Mesodermal cell (in vitro differentiated cells): ENCODE data around the gene GATA1.

Experiments
- H3K27ac ChIP-seq: 2 replicates; pipeline ENCODE4 v1.7.0; 2013; ENCODE audit warnings: mild to moderate bottlenecking, low read depth, low read length, moderate library complexity; ENCODE audit not compliant: severe bottlenecking
- H3K36me3 ChIP-seq: 2 replicates; pipeline ENCODE4 v1.7.1; 2013; ENCODE audit warnings: mild to moderate bottlenecking, low read length, moderate library complexity; ENCODE audit not compliant: control insufficient read depth, insufficient read depth
- H3K4me1 ChIP-seq: one replicate; pipeline ENCODE4 v1.7.1; 2013; ENCODE audit warnings: mild to moderate bottlenecking, low read length; ENCODE audit not compliant: insufficient read depth, control insufficient read depth, poor library complexity, severe bottlenecking
- H3K4me3 ChIP-seq: 2 replicates; pipeline ENCODE4 v1.7.0; 2013; ENCODE audit warnings: low read length, control low read depth, mild to moderate bottlenecking; ENCODE audit not compliant: insufficient read depth, poor library complexity, severe bottlenecking; ENCODE audit errors: extremely low read depth
- H3K9me3 ChIP-seq: 2 replicates; pipeline ENCODE4 v1.7.1; 2013; ENCODE audit warnings: mild to moderate bottlenecking, low read length, moderate library complexity; ENCODE audit not compliant: control insufficient read depth
- WGBS, 2 experiments: methylation state at CpG; one replicate each; pipeline ENCODE4 v1.1.5; 2013; ENCODE audit warnings: missing lambda C conversion rate in 2 of 2; ENCODE audit not compliant: insufficient coverage in 2 of 2; 5-methylcytosine and 5-hydroxymethylcytosine counted together

Gene GATA1

DNA sequence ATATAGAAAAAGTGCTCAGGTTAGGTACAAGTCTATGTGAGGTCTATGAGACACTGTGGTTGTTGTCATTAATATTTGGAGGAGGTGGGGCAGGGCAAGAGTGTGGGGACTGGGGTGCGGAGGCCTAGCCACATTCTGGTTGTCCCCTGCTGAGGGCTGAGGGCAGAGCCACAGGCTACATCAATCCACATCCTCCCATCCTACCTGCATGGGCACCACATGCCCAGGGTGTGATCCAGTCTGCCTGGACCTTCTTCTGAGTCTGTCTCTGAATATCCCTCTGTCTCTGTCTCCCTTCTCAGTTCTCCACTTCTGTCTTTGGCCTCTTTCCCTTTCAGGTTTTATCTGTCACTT lies 1.2 kb upstream of the GATA1 start:
- H3K27ac ChIP-seq = no peak overlapping the region
- no peaks in the 10 kb centered on the region for H3K9me3 ChIP-seq
- WGBS, 2 experiments = no CpG with 5 or more reads among the region's 1 CpG
- no peaks in the 10 kb centered on the region for H3K36me3 ChIP-seq
- H3K4me1 ChIP-seq = no peaks in the 10 kb centered on the region
- no peak overlapping the region for H3K4me3 ChIP-seq

DNA sequence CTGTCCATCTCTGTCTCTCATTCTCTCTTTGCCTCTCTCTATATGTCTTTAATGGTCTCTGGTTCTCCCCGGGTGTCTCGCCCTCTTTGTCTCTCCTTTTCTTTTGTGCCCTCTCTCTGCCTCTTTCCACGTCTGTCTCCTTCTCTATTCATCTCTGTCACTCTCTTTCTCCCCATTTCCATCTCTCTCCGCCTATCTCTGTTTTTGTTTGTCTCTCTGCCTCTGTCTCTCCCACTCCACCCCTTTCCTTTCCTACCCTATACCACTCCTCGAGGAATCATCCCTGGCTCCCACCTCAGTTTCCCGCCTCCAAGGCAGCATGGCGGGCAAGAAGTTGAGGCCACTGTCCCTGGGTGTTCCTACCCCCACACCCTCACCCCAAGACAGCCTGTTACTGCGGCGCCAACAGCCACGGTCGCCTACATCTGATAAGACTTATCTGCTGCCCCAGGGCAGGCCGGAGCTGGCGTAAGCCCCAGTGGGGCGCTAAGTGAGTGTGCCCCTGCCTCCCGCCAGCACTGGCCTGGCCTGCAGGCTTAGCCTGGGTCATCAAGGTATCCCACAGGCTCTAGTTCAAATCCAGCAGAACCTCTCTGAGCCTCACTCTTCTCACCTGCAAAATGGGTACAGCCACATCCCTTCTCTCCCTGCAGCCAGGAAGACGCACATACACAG lies 713 bp upstream of the GATA1 start:
- 80 to 86% methylated on average over 7 to 13 of the region's 16 CpGs for WGBS, 2 experiments
- H3K4me3 ChIP-seq = no peak overlapping the region
- H3K9me3 ChIP-seq = no peaks in the 10 kb centered on the region
- no peaks in the 10 kb centered on the region for H3K36me3 ChIP-seq
- no peak overlapping the region for H3K27ac ChIP-seq
- no peaks in the 10 kb centered on the region for H3K4me1 ChIP-seq

GRCh38 chrX:48786825-48787504 lies 575 bp downstream of the GATA1 start:
- Histone ChIP-seq H3K4me1 (no peaks in the 10 kb centered on the region), H3K9me3 (no peaks in the 10 kb centered on the region), H3K36me3 (no peaks in the 10 kb centered on the region), H3K4me3 (no peak overlapping the region), H3K27ac (no peak overlapping the region)
- 68 to 96% methylated on average over 2 to 6 of the region's 6 CpGs for WGBS, 2 experiments

DNA sequence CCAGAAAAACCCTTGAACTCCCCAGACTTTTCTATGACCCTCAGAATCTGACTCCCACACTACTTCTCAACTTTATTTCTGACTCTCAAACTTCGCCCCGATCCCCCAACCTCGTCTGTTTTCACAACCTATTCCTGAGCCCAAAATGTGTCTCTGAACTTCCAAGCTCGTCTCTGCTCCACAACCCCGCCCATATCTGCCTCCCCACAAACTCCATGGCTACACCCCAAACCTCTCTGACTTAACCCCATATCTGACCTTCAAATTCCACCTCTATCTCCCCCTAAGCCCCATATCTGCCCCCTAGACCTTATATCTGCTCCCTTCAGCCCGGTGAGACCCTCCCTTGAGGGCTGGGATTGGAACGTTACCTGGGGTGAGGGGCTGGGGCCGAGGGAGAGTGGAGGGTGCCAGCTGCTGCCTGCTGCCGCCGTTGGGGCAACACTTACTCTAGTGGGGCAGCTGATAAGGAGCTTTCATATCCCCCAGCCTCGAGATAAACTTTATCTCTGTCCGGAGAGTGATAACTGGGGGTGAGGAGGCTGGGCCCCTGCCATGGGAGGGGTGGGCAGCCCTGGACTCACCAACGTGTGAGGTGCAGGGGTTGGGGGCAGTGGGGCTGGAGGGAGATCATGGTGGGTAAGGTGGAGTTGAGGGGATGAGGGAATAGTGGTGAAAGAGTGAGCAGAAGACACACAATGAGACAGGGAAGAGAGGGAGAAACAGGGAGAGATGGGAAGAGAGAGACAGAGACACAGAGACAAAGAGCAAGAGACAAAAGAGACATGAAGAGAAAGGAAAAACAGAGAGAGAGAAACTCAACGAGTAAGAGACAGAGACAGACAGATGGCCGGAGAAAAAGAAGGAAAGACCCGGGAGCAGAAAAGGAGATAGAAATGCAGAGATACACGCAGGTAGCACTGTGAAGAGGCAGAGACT lies 1.4 kb downstream of the GATA1 start:
- no peak overlapping the region for H3K4me3 ChIP-seq
- no peaks in the 10 kb centered on the region for H3K36me3 ChIP-seq
- H3K4me1 ChIP-seq = no peaks in the 10 kb centered on the region
- no peaks in the 10 kb centered on the region for H3K9me3 ChIP-seq
- H3K27ac ChIP-seq = no peak overlapping the region
- WGBS, 2 experiments = 85 to 86% methylated on average over 8 to 10 of the region's 17 CpGs

DNA sequence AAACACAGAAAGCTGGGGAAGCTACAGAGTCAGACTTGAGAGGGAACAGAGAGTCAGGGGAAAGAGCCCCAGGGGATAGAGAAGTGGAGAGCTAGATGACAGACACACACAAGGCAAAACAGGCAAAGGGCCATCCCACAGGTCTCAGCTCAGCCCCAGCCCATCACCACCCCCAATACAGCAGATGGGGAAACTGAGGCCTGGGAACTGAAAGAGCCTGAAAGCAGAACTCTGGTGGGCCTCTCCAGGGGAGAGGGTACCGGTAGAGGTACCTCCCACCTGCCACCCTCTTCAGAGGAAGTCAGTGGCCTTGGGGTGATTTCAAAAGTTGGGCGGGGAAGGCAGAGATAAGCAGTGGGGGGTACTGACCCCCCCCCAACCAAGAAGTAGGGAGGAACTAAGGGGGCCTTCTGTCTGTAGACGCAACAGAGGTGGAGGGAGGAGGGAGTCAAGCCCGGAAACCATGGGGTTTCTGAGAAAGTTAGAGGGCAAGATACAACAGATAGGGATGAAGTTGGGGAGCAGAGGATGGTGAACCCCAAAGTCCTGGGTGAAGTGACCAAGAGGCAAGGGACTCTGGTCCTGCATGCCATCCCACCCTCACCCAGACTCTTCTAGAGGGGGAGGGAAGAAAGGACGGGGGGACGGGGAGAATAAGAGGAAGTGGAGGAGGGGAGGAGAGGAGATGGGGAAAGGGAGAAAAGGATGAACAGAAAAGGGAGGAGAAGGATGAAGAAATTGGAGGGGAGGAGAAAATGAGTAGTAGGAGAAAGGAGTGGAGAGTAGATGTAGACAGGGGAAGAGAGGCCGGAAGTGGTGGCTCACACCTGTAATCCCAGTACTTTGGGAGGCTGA lies 3.2 kb downstream of the GATA1 start:
- Histone ChIP-seq H3K4me3 (no peak overlapping the region), H3K27ac (no peak overlapping the region), H3K9me3 (no peaks in the 10 kb centered on the region), H3K36me3 (no peaks in the 10 kb centered on the region), H3K4me1 (no peaks in the 10 kb centered on the region)
- whole genome bisulfite sequencing, 2 experiments = 90 to 100% methylated on average over 1 to 2 of the region's 7 CpGs

DNA sequence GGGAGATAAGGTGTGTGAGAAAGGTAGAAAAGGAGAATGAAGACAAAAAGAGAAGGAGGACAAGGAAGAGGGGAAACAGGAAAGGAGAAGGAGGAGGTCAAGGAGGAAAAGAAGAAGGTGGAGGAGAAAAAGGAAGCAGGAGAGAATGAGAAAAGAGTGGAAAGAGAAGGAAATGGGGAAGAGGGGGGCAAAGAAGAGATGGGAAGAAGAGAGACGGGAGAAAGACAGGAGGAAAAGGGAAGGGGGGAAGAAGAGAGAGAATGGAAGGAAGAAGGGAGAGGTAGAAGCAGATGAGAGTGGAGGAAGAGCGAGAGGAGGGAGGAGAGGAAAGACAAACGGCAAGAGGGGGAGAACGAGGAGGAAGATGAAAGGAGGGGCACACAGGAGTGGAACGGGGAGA lies 4.1 kb downstream of the GATA1 start:
- WGBS, 2 experiments = 60 to 76% methylated on average over 1 to 5 of the region's 5 CpGs
- Histone ChIP-seq H3K9me3 (no peaks in the 10 kb centered on the region), H3K27ac (no peak overlapping the region)

DNA sequence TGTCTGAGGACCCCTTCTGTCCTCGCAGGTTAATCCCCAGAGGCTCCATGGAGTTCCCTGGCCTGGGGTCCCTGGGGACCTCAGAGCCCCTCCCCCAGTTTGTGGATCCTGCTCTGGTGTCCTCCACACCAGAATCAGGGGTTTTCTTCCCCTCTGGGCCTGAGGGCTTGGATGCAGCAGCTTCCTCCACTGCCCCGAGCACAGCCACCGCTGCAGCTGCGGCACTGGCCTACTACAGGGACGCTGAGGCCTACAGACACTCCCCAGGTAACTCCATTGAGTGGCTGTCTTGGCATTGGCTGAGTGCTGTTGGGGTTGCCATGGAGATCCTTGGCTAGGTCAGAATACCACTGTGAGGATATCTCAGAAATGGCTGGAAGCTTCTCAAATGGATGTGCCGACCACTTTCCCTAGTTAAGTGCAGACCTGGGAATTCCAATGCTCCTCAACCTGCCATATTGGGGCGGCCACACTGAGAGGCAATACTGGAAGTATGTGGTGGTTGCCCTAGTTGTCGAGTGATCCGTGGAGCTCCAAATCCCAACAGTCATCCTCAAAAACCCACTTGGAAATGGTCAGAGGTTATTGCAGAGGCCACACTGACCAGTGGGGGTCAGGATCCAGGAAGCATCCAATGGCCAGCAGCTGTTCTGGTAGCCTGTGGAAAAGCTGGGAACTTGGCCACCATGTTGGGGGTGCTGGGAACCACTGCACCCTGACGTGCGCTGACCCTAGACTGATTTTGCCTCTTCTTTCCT lies 4.9 kb downstream of the GATA1 start:
- WGBS, 2 experiments = 78 to 96% methylated on average over 2 to 3 of the region's 11 CpGs
- no peaks in the 10 kb centered on the region for H3K36me3 ChIP-seq
- no peak overlapping the region for H3K27ac ChIP-seq
- H3K4me1 ChIP-seq = peaks cover 5% of the 10 kb centered on the region
- no peaks in the 10 kb centered on the region for H3K9me3 ChIP-seq
- H3K4me3 ChIP-seq = no peak overlapping the region

More for the DNA sequence above, 4.1 kb downstream of the GATA1 start:
- Histone ChIP-seq H3K4me3 (no peak overlapping the region), H3K4me1 (peaks cover 2% of the 10 kb centered on the region), H3K36me3 (no peaks in the 10 kb centered on the region)

- H3K9me3 ChIP-seq = no peaks in the 10 kb centered on the region
- WGBS, 2 experiments = 83% methylated on average over 1 of the region's 7 CpGs; no CpG with 5 or more reads in 1 of the 2 experiments
- H3K27ac ChIP-seq = no peak overlapping the region
- H3K36me3 ChIP-seq = no peaks in the 10 kb centered on the region
- no peak overlapping the region for H3K4me3 ChIP-seq
- H3K4me1 ChIP-seq = peaks cover 5% of the 10 kb centered on the region
Observed at GRCh38 chrX:48792219-48792618, 5.8 kb downstream of the GATA1 start.

DNA sequence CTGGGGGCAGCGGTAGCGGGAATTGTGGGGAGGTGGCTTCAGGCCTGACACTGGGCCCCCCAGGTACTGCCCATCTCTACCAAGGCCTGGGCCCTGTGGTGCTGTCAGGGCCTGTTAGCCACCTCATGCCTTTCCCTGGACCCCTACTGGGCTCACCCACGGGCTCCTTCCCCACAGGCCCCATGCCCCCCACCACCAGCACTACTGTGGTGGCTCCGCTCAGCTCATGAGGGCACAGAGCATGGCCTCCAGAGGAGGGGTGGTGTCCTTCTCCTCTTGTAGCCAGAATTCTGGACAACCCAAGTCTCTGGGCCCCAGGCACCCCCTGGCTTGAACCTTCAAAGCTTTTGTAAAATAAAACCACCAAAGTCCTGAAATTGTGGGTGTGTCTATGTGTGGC lies 7.5 kb downstream of the GATA1 start:
- H3K36me3 ChIP-seq = no peaks in the 10 kb centered on the region
- H3K4me1 ChIP-seq = peaks cover 5% of the 10 kb centered on the region
- no peaks in the 10 kb centered on the region for H3K9me3 ChIP-seq
- WGBS, 2 experiments = 92 to 100% methylated on average over 1 to 2 of the region's 4 CpGs
- H3K27ac ChIP-seq = no peak overlapping the region
- no peak overlapping the region for H3K4me3 ChIP-seq
